Measurements from ENCODE around the gene NPHP4. TPM values are rescaled to one million over a fixed set of nuclear protein-coding genes. Genes with fewer than 3 reads are reported as not detected.

Gene NPHP4
- polyA plus RNA-seq, 1 donor: 5.1 TPM

DNA sequence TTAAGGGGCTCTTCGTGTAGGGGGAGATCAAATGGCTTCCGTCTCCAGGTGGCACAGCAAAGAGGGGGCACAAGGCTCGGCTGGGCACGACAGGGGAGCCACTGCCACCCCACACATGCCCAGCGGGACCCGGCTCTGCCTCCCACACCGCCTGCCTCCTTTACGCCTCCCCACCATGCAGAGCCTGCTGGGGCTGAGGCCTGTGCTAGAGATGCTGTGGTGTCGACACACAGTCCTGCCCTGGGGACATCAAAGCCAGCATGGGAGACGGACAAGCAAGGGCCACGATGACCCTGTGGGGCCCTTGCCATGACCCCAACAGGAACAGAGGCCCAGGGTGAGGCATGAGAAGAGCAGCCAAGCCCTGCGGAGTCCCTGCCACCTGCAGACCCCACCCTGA is 102.8 kb downstream of the NPHP4 start:
- no peak for DNase-seq

DNA sequence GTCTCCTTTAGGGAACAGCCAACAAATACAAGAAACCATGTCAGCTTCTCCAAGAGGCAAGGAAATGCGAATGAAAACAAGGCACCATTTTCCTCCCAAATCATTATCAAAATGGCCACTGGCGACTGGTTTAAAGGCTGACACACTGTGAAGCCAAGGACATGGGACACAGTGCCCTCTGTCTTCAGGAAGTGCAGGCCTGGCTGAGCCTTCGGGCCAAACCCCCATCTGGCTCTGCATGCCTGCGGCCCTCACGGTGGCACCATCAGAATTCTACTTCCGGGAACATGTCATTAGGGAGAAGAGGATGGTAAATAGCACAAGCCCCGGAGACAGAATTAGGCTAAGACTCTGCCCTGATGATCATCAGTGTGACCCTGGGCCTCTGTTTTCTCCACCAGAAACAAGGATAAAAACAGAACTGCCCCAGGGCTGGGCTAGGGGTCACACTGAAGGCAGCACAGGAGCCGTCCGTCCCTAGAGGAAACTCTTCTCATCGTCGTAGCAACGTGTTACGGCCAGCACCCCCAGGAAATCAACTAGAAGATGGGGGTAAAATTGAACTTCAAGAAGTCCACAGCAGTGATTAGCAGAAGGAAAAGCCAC is 103.5 kb downstream of the NPHP4 start:
- no peak for DNase-seq

DNA sequence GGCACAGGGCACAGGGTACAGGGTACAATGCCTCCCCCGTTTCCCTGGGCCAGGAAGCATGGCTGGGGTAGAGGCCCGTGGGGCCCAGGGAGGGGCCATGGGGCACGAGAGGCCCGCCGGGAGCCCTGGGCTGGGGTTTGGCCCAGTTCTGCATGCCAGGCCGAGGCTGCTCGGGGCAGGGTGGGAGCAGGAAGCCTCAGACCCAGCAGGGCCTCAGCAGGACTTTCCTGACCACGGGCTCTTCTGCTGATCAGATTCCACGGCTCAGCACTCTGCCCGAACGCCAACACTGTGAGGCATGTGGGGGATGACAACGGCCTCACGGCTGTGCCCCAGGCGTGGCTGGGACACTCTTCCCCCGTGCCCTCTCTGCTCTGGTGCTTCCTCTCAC is 104.3 kb downstream of the NPHP4 start:
- DNase-seq: no peak

DNA sequence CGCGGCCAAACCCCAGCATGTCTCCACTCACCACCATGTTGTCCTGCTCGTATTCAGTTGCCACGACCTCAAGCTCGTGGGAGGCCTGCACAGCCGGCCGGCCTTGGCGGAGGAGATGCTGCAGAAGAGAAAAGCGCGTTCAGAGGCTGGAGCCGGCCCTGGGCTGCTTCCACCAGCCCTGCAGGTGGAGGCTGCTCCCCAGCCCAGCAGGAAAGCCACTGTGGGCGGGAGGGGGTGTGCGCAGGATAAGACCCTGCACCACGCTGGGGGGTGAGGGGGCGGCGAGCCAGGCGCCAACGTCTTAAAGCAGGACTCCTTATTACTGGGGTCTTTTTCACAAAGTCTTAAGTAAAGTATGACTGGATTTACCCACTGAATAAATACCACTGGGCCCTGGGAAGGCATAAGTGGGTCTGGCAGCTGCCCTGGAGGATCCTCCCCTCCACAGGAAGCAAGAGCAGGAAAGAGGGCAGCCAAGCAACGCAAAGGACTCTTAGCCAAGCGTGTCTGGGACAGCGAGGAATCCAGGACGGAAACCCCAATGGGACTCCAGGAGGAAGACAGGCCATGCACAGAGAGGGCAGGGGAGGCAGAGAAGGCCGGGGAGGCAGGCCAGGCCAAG is 104.8 kb downstream of the NPHP4 start:
- DNase-seq: no peak

DNA sequence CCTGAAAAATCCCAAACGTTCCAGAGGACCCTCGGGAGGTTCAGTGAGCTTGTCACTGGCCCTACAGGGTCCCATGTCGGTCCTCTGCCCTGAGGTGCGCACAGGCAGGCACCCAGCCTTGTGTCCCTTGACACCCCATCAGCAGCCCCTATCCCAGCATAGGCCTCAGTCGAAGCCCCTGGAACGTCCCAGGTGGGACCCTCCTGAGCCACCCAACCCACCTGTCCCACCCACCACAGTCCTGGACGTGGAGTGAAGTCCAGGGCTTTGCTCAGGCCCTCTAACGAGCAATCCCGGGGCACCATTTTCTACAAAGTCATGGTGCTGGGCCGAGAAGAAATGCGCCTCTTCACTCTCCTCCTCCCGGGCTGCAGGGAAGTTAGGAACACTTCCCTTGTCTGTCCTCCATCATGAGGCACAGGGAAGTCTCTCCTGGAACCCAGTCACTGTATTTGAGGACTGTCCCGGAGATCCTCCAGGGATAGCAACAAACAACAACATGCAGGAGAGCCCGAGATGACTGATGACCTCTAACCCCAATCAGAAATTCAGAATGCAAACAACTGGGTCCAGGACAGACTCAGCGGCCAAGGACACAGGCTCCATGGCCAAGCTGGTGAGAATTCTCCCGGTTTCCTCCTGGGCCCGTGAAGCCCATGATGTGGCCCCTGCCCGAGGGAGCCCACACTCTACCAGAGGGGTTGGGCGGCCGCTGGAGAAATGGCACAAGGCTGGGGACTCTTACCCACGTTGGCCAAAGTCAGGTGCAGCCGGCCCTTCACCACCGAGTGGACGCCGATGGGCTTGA is 105.5 kb downstream of the NPHP4 start:
- DNase-seq: no peak

DNA sequence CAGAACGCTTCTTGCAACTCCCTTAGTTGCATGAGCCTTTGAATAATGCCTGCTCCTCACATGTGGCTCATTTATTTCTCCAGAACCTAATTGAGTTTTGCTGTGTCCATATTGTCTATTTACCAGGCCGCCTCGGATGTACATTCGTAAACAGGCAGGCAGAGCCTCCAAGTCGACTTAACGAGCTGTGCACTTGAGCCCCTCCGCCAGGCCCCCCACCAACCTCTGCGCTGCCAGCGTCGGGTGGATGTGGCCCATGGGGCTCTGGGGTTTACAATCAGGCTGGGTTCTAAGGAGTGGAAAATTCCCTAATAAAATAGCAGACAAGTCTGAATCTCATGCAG is 106.1 kb downstream of the NPHP4 start:
- no peak for DNase-seq

DNA sequence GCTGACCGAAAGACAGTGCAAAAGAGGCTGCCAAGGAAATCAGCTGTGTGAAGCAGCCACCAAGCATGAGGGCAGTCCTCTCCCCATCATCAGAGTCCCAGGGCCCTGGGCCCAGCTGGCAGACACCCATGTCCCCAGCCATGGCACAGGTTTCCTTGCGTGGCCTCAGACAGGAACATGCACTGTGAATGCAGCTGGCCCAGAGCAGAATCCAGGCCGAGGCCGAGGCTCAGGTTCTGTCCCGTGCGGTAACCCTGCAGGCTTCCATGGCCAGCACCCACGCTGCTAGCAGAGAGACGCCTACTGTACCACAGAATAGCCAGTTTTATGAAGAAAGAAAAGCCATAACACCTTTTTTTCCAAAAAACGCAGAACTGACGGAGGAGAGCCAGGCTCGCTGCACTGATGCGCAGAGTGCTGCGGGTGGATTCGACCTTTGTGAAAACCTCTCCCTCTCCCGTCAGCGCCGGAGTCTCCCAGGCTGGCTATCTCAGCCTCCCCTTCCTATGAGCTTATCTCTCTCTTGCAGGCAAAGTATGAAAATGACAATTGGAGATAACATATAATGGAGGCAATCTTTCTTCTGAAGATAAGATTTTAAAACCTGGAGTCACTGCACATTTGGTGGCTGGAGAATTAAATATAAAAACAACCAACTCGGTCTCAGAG is 106.6 kb downstream of the NPHP4 start:
- DNase-seq: no peak

DNA sequence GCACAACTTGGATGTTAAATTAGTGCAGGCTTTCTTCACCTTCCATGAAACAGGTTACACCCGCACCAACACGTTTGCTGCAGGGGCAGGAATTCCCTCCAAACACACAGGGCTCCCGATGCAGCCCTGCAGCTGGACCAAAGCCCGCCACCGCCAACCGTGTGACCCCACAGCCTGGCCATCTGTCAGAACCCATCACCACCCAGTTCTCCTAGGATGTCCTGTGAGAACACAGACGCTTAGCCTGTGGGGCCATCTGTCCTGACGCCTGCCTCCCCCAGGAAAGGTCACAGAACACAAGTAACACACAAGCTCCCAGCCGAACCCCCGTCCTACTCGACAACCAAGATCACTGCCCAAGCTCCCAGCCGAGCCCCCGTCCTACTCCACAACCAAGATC is 108.1 kb downstream of the NPHP4 start:
- DNase-seq: no peak

DNA sequence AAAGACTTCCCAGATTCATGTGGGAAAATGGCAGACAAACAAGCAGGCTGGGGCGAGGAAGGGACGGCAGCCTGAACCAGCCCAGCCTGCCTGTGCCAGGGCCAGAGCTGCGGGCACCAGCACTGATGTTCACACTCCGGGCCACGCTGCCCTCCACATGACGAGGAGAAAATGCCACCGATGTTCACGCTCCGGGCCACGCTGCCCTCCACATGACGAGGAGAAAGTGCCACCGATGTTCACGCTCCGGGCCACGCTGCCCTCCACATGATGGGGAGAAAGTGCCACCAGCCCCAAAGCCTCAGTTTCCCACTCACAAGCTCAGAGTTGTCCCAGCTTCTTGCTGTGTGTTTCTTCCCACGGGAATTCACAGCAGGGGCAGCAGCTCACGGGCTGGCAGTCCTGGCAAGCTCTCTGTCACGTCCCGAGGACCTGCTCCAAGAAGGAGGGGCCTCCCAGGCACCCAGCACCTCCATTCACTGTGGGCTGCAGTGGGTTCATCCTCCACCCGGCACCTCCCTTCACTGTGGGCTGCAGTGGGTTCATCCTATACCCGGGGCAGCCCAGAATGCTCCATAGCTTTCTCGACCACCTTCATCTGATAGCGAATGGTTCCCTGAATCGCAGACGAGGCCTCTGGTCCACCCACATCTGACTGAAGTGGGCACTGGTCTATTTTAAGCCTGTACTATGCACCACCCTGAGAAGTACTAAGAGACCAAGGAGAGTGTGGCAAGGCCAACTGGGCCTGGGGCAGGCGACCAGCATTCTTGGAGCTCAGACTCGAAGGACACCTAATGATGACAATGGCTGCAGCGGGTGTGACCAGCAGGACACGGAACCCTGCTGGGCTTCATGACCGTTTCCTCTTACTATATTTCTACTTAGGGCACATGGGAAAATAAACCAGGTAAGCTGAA is 108.8 kb downstream of the NPHP4 start:
- no peak for DNase-seq

DNA sequence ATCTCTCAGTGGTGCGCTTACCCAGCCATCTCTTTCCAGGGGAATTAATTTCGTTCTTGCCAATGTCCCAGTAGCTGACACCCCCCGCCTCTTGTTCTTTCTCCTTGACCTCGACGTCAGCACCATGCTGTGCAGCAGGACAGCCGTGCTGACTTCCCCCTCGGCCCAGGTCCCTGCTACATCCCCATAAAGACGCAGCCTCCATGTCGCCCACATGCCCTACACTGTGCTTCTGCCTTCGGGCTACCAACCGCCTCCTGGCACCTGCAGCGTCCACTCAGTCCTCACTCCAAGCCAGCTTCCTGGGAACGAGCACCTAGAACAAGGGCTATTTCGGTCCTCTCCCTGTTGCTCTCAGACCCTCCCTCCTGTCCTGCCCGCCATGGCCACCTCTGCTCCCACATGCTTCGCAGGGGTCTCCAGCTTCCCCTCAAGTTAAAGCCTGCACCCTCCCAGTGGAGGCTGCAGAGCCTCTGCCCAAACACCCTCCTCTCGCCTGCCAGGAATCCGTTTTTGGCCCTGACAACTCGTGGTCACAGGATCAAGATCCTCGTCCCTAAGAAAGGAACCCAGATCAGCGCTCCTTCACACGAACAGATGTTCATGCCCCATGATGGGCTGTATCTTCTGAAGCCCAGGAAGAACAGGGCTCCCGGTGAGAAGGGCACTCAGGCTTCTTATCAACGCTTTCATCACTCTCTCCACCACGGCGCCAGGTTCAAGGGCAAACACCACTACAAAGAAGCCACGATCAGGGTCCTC is 109.7 kb downstream of the NPHP4 start:
- DNase-seq: no peak

DNA sequence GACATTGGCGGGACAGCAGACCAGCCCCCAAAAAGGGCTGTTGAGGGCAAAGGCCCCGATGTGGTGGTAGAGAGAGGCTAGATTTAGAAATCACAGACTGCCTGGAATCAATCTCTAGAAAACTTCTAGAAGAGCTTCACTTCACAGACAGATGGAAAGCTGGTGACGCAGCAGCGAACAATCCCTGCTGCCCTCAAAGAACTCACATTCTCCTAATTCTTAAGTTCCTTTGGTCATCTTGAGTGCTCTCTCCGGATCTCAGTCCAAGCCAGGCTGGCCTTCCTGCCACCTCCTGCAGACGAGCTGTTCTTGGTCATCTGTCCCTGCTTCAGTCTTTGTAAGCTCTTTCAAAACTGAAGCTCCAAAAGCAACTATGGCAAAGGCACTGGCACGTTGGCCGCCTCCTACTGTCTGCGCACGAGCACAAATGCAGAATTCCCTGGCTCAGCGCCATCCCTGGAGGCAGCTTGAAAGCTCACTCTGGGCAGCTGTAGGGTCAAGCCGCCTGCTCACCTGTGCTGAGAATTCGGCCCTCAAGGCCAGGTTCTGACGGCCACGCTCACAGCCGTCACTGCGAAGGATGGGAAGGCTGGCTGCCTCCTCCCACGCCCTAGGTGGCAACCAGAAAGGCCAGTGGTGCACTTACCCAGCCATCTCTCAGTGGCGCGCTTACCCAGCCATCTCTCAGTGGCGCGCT is 110.6 kb downstream of the NPHP4 start:
- no peak for DNase-seq

DNA sequence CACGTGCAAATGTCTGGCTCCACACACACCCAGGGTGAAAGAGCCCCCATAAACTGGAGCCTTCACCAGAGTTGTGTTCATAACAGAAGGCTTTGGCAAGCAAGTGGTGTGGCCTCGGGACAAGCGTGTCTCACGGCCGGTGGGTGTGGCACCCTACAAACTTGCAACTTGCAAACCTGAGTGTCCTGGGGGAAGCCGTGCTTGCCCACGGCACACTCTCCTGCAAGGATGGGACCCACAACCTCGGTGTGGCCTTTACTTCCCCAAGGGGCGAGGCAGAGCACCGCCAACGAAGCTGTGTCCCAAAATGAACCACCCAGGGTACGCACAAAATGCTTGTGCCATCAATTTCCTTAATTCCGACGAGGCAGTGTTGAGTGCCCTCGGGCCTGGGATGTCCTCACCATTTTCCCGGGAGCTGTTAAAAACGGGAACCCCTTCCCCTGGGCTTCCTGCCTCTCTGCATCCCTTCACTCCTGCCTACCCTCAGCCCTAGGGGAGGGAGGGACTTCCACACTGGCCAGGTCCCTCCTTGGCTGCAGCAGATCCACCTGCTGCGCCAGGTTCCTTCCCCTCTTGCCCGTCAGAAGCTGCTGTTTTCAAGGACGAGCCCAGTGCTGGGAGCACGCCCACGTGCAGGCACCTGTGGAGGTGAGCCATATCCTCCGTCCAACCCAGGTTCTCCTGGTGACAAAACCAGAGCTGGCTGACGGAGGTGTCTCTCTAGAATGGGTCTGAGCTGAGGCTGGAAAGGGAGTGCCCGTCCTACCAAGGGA is 111.4 kb downstream of the NPHP4 start:
- DNase-seq: no peak

DNA sequence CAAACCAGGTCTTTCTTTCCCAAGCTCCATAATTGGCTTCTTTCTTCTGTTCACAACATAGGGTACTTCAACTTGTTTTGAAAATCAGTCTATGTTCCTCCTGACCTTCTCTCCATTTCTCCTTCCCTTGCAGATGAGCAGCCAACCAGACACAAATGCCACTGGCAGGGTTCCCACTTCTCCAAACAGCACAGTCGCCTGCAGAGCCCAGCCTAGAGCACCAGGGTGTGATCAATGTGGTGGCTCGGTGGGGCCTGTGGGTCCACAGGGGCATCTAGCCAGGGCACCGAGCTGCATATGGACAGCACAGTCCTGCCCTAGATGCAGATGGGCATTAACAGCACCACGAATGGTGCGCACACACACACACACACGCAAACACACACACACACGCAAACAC is 112.8 kb downstream of the NPHP4 start:
- DNase-seq: no peak

DNA sequence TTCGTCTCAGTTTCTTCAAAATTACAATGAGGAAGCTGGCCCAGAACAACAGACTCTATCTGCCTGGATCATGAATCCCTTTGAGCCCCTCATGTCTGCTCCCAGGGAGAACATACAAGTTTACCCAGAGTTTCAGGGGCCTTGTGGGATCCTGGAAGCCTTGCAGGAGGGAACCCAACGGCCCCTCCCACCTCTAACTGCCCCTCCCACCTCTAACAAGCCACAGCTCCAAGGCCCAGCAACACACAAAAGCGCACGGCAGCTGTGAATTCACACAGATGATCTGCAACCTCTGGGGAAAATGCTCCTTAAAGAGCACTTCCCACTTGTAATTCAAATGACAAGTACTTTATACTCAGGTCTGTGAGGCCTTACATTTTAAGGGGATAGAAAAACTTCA is 113.3 kb downstream of the NPHP4 start:
- no peak for DNase-seq

DNA sequence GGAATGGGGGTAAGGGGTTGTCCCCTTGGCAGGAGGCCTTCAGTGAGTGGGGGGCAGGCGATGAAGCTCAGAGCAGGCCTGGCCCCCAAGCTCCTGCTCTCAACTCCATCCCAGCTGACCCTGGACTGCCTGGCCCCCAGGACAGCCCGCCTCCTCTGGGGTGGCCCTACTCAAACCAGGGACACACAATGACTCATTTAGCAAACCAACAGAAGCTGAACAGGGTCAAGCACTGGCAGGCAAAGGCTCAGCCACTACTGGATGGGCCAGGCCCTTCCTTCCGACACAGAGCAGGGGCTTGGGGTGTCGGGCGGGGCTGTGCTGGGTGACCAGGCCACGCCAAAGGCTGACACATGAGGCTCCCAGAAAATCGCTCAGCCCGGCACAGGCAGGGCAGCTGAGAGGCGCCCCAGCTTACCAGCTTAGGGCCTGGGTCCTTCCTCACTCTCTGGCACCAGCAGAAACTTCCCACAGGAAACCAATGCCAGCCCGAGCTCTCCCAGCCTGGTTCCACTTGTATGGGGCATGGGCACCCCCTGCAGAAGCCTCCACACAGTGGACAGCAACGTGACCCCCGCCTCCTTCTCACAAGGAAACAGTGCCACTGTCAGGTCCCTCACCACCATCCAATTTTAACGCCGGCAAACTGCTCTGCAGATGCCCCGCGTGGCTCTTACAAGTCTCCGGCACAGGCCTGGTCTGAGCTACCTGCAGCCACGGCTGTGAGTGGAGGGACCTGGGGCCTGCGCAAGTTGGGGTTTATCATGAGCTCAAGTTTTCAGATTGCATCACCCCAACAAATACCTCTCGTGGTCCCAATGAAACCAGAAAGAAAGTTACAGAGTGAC is 114.3 kb downstream of the NPHP4 start:
- no peak for DNase-seq

DNA sequence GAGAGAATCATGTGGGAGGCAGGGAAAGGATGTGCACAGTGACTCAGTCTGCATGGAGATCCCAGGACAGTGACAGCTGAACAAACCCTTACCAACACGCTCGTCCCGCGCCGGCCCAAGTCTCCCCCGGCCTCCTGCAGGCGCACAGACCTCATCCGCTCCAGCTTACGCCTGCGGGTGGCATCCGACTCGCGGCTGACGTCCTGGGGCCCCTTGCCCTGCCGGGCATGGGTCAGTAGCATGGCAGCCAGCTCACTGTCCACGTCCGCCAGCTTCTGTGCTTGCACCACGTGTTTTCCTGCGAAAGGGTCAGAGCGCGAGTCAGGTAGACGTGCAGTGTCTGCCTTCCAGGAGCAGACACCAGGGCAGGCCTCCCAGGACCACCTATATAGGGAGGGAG is 115.2 kb downstream of the NPHP4 start:
- DNase-seq: no peak

DNA sequence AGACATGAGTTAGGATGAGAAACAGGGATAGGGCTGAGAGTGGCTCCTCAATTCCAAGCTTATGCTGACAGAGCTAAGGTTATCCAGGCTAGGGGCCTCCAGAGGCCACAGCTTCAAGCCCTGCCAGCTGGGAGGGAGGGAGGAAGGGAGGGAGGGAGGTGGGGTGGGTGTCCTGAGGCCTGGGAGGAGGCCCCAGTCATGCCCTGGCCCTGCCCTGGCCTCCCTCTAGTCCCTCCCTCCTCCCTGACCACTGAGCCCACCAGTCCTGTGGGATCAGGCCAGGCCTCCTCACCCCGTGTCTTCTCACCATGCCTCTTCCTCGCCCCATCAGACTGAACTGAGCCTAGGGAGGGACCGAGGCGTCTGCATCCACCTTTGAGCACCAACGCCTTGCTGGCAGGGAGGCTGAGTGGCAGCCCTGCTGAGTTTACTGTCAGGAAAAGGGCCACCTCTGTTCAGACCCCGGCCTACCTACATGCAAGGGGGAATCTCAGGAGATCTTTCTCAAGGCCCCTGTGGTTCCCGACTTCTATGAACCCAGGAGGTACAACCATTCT is 116.1 kb downstream of the NPHP4 start:
- DNase-seq: no peak

DNA sequence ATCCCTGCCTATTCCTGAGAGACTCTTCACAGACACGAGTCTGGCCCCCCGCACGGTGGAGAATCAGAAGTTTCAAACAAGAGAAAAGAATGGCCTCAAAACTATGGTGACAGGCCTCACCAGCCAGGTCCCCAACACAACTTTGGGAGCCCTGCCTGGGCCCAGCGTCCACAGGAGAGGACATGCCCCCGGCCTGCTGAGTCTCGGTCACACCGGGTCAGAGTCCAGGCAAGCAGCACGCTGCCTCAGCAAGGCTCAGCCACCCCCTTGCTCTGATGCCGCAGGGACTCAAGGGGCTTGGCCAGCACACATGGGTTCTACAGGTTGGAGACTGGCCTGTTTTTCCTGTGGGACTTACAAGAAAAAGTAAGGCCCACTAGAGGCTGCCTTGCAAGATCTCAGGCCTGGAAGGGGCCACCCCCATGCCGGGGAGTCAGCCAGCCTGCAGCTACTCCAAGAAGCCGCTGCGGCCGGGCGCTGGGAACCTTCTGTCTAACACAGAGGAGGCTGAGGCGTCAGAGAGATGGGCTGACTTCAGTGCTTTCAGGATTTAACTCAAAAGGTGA is 116.8 kb downstream of the NPHP4 start:
- DNase-seq: no peak
